Chondrocyte (in vitro differentiated cells): ENCODE measurements around the gene C8A. TPM values are rescaled to one million over a fixed set of nuclear protein-coding genes. Genes with fewer than 3 reads are reported as not detected.

Source experiments
- DNase-seq: peaks from one replicate; pipeline ENCODE4 v3.0.0; 2021; ENCODE audit warnings: mixed read lengths, low spot score
- H3K27ac Mint-ChIP-seq: one replicate; pipeline ENCODE4 v1.8.0; 2021; ENCODE audit warnings: mild to moderate bottlenecking, moderate library complexity, mixed read lengths; ENCODE audit not compliant: unreplicated experiment
- H3K27me3 Mint-ChIP-seq: 2 replicates; pipeline ENCODE4 v1.8.0; 2021; ENCODE audit warnings: low read depth, mixed read lengths
- H3K36me3 Mint-ChIP-seq: 2 replicates; pipeline ENCODE4 v1.8.0; 2021; ENCODE audit warnings: low read depth, mixed read lengths
- H3K4me1 Mint-ChIP-seq: 2 replicates; pipeline ENCODE4 v1.8.0; 2021; ENCODE audit warnings: low read depth, mild to moderate bottlenecking, mixed read lengths
- H3K4me3 Mint-ChIP-seq: one replicate; pipeline ENCODE4 v1.8.0; 2021; ENCODE audit warnings: mild to moderate bottlenecking, moderate library complexity, mixed read lengths; ENCODE audit not compliant: unreplicated experiment
- H3K9me3 Mint-ChIP-seq: 2 replicates; pipeline ENCODE4 v1.8.0; 2021; ENCODE audit warnings: low read depth, mixed read lengths
- CTCF ChIP-seq: fragments of 200-600 bp; sonication (generic); IDR thresholded peaks from 2 replicates; pipeline ENCODE4 v1.5.0; 2021; ENCODE audit warnings: antibody characterized with exemption, mild to moderate bottlenecking, moderate library complexity
- total RNA-seq: library from RNA; stranded (reverse); gene quantifications from 3 replicates; pipeline ENCODE4 v1.2.1, GENCODE V29; 2021

C8A gene
- total RNA-seq, 1 donor from 2014 or later: not detected

GRCh38 chr1:56855190-56855589, 593 bp downstream of the C8A start:
- no peak for DNase-seq
- Mint-ChIP-seq H3K27ac (no peak overlapping the region), H3K4me3 (no peak overlapping the region), H3K36me3 (no peaks in the 10 kb centered on the region), H3K9me3 (no peaks in the 10 kb centered on the region), H3K4me1 (no peaks in the 10 kb centered on the region), H3K27me3 (peaks cover 6% of the 10 kb centered on the region)
- no peak for TF ChIP-seq CTCF

DNA sequence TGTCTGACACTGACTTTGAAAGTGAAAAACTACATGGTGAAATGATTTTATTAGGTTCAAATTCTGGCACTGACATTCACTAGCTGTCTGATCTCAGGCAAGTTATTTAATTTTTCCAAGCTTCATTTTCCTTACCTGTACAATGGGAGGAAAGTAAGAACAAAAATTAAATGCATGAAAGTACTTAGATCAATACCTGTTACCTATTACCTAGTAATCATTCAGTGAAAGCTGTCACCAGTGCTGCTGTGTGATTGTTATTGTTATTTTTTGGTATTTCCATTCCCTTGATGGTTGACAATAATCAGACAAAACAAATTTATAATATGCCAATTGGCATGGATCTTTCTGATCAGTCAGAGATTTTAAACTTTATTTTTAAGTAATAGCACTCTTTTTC, 1.6 kb downstream of the C8A start:
- Mint-ChIP-seq H3K36me3 (no peaks in the 10 kb centered on the region), H3K27ac (no peak overlapping the region), H3K4me3 (no peak overlapping the region), H3K9me3 (no peaks in the 10 kb centered on the region), H3K4me1 (no peaks in the 10 kb centered on the region), H3K27me3 (peaks cover 6% of the 10 kb centered on the region)
- TF ChIP-seq CTCF: no peak
- DNase-seq: no peak

DNA sequence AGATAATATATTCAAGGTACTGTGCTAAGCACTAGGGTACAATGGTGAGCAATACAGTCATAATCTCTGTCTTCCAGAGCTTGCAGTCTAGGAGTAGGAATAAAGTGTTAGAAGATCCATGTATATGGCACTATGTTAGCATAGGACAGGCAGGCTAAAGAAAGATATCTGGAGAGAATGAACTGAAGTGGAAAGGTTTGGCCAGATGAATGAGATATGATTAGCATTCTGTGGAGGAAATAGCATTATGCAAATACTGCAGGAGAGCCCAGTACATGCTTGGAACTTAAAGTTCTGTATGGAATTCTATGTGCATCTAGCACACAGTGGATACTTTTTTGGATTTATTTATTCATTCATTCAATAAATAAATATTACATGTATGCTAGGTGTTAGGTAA, 4.7 kb downstream of the C8A start:
- Mint-ChIP-seq H3K36me3 (no peaks in the 10 kb centered on the region), H3K4me1 (no peaks in the 10 kb centered on the region), H3K27ac (no peak overlapping the region), H3K4me3 (no peak overlapping the region), H3K27me3 (peaks cover 1% of the 10 kb centered on the region), H3K9me3 (peaks cover under 1% of the 10 kb centered on the region)
- TF ChIP-seq CTCF: no peak
- DNase-seq: no peak

DNA sequence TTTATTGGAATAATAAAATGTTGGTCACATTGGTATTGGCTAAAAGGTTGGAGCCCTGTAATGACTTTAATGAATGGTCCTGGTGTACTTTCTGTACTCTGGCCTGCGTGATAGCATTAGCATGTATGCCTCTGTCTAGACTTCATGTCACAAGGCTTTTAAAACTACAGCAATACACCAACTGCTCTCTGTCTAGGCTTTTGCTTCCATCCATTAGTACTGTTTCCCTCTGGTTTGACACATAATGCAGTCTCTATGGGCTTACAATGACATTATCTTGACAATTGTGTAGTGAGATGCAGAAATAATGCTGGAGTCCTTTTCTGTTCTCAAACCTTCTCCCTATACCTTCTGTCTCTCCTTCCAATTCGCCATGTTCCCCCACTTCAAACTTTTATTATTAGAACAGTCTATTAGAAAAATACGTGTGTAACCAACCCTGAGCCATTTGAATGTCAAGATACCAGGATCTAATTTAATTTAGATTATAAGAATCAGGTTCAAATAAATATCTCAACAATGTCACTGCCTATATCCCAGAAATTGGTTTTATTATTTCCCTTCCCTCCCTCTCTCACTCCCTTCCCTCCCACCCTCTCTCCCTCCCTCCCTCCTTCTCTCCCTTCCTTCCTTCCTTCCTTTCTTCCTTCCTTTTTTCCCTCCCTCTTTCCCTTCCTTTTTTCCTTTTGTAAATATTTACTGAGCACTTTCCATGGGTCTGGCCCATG, 8.8 kb downstream of the C8A start:
- Mint-ChIP-seq H3K27me3 (peaks cover 1% of the 10 kb centered on the region), H3K4me1 (no peaks in the 10 kb centered on the region), H3K36me3 (no peaks in the 10 kb centered on the region), H3K4me3 (no peak overlapping the region), H3K27ac (no peak overlapping the region), H3K9me3 (peaks cover 6% of the 10 kb centered on the region)
- TF ChIP-seq CTCF: no peak
- no peak for DNase-seq

DNA sequence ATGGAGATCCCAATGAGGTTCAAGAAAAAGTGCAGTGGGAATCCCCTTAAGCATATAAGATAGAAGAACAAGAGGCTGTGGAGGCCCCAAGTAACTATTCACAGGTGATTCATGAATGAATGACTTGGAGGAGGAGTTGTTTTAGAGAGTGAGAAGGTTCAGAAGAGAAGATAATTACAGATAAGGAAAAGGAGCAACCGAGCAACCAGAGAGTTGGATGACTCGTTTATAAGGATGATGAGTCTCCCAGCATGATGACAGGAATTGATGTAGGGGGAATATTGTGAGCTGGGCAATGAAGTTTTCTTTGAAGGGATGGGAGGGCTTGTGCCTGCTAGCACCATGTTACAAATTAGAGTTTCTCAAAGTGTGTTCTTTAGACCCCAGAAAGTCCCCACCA, 9.8 kb downstream of the C8A start:
- Mint-ChIP-seq H3K36me3 (no peaks in the 10 kb centered on the region), H3K9me3 (peaks cover 6% of the 10 kb centered on the region), H3K27me3 (peaks cover 1% of the 10 kb centered on the region), H3K27ac (no peak overlapping the region), H3K4me1 (no peaks in the 10 kb centered on the region), H3K4me3 (no peak overlapping the region)
- no peak for DNase-seq
- TF ChIP-seq CTCF: no peak
